Skeletal muscle tissue (tissue), 4 donors: ENCODE results near the gene AFP. TPM values are rescaled to one million over a fixed set of nuclear protein-coding genes. Genes with fewer than 3 reads are reported as not detected.

ENCODE experiments used
- H3K27ac ChIP-seq: one replicate; pipeline ENCODE4 v1.7.0; 2013; ENCODE audit warnings: mild to moderate bottlenecking, low read depth, low read length, inconsistent platforms
- H3K27me3 ChIP-seq, 3 donors: one replicate each; pipeline ENCODE4 v1.7.0; 2013; ENCODE audit warnings: low read length in 3 of 3; ENCODE audit not compliant: control insufficient read depth in 3 of 3, insufficient read depth in 3 of 3
- H3K36me3 ChIP-seq, 3 donors: one replicate each; pipeline ENCODE4 v1.7.0; 2013; ENCODE audit warnings: low read length in 3 of 3; ENCODE audit not compliant: control insufficient read depth in 3 of 3, insufficient read depth in 3 of 3
- H3K4me1 ChIP-seq, 3 donors: one replicate each; pipeline ENCODE4 v1.7.0; 2013; ENCODE audit warnings: low read length in 3 of 3, mild to moderate bottlenecking in 3 of 3; ENCODE audit not compliant: control insufficient read depth in 3 of 3, insufficient read depth in 3 of 3
- H3K4me3 ChIP-seq, 3 donors: one replicate each; pipeline ENCODE4 v1.7.0; 2013; ENCODE audit warnings: low read length in 3 of 3
- H3K9ac ChIP-seq, 3 donors: one replicate each; pipeline ENCODE4 v1.7.0; 2013; ENCODE audit warnings: low read length in 3 of 3, mild to moderate bottlenecking in 3 of 3, moderate library complexity in 2 of 3, low read depth in 1 of 3
- H3K9me3 ChIP-seq, 3 donors: one replicate each; pipeline ENCODE4 v1.7.0; 2013; ENCODE audit warnings: low read length in 3 of 3; ENCODE audit not compliant: control insufficient read depth in 3 of 3
- total RNA-seq: library from RNA; depleted of rRNA; stranded (reverse); fragments of >200 nt; gene quantifications from one replicate; pipeline ENCODE4 v1.2.3, GENCODE V29; 2014
- donor health status: Osteomylitis.

Gene AFP
- total RNA-seq, 1 donor from 2014 or later: 1.0 TPM

DNA sequence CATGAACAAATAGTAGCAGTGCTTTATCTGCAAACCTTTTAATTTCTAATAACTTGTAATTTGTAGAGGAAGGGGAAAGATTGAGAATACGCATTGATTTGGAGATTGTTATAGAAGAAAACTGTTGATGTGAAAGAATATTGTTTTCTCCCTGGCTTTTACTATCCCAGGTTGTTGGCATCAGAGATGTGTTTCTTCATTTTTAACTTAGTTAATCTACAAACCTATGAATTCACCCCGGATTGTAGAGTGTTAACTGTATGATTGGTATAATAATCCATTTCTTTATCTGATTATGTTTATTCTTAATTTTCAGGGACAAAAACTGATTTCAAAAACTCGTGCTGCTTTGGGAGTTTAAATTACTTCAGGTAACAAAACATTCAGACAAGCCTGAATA lies 18.9 kb downstream of the AFP start:
- no peaks in the 10 kb centered on the region for H3K9me3 ChIP-seq
- no peak overlapping the region for H3K4me3 ChIP-seq
- H3K27ac ChIP-seq: no peak overlapping the region

DNA sequence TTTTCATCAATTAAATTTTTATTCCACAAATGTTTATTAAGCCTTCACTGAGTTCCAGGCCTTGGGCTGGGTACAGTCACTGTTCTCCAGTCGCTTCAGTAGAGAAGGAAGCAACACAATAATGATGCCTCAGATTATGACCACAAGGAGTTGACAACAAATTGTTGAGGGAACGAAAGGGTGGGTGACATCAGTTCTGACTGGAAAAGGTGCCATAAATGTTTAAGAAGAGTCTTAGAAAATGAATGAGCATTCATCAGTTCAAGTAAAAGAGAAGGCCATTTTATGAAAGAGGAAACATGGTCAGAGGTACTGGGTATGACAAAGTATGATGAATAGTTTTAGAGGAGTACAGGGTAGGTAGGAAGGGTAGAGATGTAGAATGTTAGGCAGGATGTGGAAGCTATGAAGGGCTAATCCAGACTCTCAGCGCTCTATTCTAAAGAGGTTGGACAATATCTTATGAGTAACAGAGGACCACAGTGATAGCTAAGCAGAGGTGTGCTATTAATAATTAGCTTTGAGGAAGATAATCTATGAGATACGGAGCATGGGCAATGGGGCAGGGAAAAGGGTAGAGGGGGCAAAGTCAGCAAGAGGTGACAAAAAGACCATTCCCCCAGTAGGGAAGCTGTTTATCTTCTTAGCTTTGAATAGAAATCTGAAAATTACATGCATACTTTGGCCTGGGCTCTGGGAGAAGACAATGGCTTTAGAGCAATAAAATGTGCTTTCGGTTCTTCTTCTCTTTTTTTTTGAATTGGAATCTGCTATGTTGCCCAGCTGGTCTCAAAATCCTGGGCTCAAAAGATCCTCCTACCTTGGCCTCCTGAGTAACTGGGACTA lies 20.4 kb downstream of the AFP start:
- no peaks in the 10 kb centered on the region for H3K9me3 ChIP-seq
- no peaks in the 10 kb centered on the region for H3K36me3 ChIP-seq
- H3K9ac ChIP-seq: no peak overlapping the region
- H3K27me3 ChIP-seq: no peaks in the 10 kb centered on the region
- no peak overlapping the region for H3K27ac ChIP-seq
- H3K4me3 ChIP-seq: no peak overlapping the region
- H3K4me1 ChIP-seq: no peaks in the 10 kb centered on the region

More for the DNA sequence above, 18.9 kb downstream of the AFP start:
- Histone ChIP-seq H3K36me3 (no peaks in the 10 kb centered on the region), H3K9ac (no peak overlapping the region), H3K4me1 (no peaks in the 10 kb centered on the region), H3K27me3 (no peaks in the 10 kb centered on the region)

DNA sequence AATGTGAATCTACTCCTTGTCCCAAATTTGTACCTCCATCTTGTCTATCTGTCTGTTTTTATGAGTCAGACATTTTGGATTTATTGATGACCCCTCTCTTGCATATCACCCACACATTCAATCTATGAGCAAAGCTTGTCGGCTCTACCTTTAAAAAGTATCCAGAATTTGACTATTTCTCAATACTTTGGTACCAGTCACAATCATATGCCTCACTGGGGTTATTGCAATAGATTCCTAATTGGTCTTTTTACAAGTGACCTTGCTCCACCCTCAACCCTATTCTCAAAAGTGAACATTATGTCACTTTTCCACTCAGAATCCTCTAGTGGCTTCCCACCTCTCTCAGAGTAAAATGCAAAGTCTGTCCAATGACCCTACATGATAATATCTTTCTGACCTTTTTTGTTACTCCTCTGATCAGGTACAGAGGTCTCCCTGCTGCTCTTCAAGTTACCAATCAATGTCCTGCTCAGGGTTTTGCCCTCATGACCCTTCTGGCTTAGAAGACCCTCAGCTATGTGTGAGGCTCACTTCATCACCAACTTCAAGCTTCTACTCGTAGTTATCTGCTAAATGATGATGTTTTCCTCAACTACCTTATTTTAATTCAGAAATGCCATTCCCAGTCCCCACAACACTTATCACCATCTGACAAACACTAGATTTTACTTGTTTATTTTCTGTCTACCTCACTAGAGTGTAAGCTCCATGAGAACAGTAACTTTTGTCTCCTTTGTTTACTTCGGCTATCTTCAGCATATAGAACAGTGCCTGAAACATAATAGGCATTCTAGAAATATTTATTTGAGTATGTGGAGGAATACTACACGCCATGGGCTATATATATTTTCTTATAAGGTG lies 22.4 kb downstream of the AFP start:
- Histone ChIP-seq H3K9me3 (no peaks in the 10 kb centered on the region), H3K9ac (no peak overlapping the region), H3K36me3 (no peaks in the 10 kb centered on the region), H3K27ac (no peak overlapping the region), H3K27me3 (no peaks in the 10 kb centered on the region), H3K4me3 (no peak overlapping the region), H3K4me1 (no peaks in the 10 kb centered on the region)

DNA sequence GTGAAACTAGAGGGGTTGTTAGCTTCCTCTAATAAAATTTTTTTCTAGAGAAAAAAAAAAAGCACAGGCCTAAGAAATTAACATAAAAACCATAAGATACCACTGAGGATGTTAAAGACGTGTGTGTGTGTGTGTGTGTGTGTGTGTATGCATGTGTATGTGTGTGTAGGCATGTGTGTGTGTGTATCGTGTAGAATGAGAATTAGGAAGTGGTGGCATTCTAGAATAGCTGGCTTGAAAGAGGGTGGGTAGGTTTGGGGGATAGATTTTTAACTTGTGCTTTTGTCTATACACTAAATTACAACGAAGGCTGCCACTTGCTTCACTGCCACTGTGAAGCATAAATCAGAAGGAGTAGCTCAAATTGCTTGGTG lies 23.0 kb downstream of the AFP start:
- no peak overlapping the region for H3K9ac ChIP-seq
- H3K36me3 ChIP-seq: no peaks in the 10 kb centered on the region
- no peak overlapping the region for H3K4me3 ChIP-seq
- no peaks in the 10 kb centered on the region for H3K27me3 ChIP-seq
- H3K4me1 ChIP-seq: no peaks in the 10 kb centered on the region
- H3K27ac ChIP-seq: no peak overlapping the region
- no peaks in the 10 kb centered on the region for H3K9me3 ChIP-seq

GRCh38 chr4:73460913-73461522 lies 25.0 kb downstream of the AFP start:
- Histone ChIP-seq H3K36me3 (no peaks in the 10 kb centered on the region), H3K4me1 (no peaks in the 10 kb centered on the region)

GRCh38 chr4:73468170-73468569 lies 32.1 kb downstream of the AFP start:
- Histone ChIP-seq H3K27ac (no peak overlapping the region), H3K4me3 (no peak overlapping the region), H3K36me3 (no peaks in the 10 kb centered on the region), H3K27me3 (no peaks in the 10 kb centered on the region), H3K9ac (no peak overlapping the region), H3K9me3 (no peaks in the 10 kb centered on the region), H3K4me1 (no peaks in the 10 kb centered on the region)

More at GRCh38 chr4:73460913-73461522, 25.0 kb downstream of the AFP start:
- no peak overlapping the region for H3K9ac ChIP-seq
- no peaks in the 10 kb centered on the region for H3K27me3 ChIP-seq
- H3K27ac ChIP-seq: no peak overlapping the region
- no peaks in the 10 kb centered on the region for H3K9me3 ChIP-seq
- H3K4me3 ChIP-seq: no peak overlapping the region

GRCh38 chr4:73470728-73471127 lies 34.7 kb downstream of the AFP start:
- Histone ChIP-seq H3K27me3 (no peaks in the 10 kb centered on the region), H3K27ac (no peak overlapping the region), H3K4me1 (no peaks in the 10 kb centered on the region), H3K9ac (no peak overlapping the region), H3K9me3 (no peaks in the 10 kb centered on the region), H3K4me3 (no peak overlapping the region), H3K36me3 (no peaks in the 10 kb centered on the region)

DNA sequence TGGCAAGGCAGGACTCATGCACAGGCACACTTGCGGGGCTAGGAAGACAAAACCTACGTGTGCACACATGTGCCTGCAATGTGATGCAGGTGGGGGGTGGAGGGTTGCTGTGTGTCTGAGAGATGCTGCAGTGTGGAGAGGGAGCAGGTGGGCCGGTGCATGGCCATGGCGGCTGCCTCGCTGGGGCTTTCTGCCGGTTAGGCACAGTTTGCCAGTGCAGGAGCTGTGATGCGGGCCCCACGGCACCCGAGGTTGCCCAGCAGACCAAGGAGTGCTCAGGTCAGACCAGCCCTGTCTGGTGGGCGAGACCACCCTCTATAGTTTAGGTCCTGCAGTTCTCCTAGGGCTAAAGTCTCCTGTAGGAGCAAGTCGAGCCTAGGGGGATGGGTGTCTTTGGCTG lies 41.2 kb downstream of the AFP start:
- Histone ChIP-seq H3K27ac (no peak overlapping the region), H3K9me3 (no peaks in the 10 kb centered on the region), H3K4me3 (no peak overlapping the region), H3K36me3 (no peaks in the 10 kb centered on the region), H3K9ac (no peak overlapping the region), H3K4me1 (no peaks in the 10 kb centered on the region), H3K27me3 (no peaks in the 10 kb centered on the region)

- Histone ChIP-seq H3K4me1 (no peaks in the 10 kb centered on the region), H3K4me3 (no peak overlapping the region), H3K9me3 (no peaks in the 10 kb centered on the region), H3K36me3 (no peaks in the 10 kb centered on the region), H3K27me3 (no peaks in the 10 kb centered on the region), H3K9ac (no peak overlapping the region), H3K27ac (no peak overlapping the region)
These were observed 43.3 kb downstream of the AFP start for GRCh38 chr4:73479323-73479722.

DNA sequence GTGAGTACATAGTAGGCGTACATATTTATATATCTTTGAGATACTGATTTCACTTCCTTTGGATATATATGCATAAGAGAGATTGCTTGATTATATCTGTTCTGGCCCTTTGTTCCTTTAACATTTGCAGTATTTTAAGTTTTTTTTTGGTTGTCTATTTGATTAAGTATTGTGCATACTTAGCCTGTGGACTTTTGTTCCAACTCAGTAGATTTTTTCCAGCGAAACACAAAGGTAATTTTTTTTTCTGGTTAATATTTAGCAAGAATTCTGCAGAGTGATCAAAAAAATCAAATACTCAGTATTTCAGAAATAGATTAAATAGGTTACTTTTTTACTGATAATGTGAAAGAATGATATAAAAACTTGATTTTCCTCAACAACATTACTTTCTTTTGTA lies 45.3 kb downstream of the AFP start, which contains the start of gene AFM:
Gene AFM (plus strand): TSS at position 388 of the 400 bp plus-strand sequence. CDS start 31 bp downstream, outside the sequence.
- no peaks in the 10 kb centered on the region for H3K9me3 ChIP-seq
- no peak within 1 kb of the TSS for H3K4me3 ChIP-seq
- no peak within 1 kb of the TSS for H3K27ac ChIP-seq
- no peaks in the 10 kb centered on the region for H3K4me1 ChIP-seq
- H3K36me3 ChIP-seq: no peaks in the 10 kb centered on the region
- no peak within 1 kb of the TSS for H3K9ac ChIP-seq
- no peaks in the 10 kb centered on the region for H3K27me3 ChIP-seq
